SK-N-SH treated with all-trans-retinoic acid at 6 μM for 48 hours (cell line): ENCODE results near the gene DHRS3.

Experiments
- ESRRG ChIP-seq: fragments of 250-450 bp; sonication (Bioruptor Pico); IDR thresholded peaks from 2 replicates; pipeline ENCODE4 v1.6.1; 2021; ENCODE audit warnings: mild to moderate bottlenecking
- ZC3H10 ChIP-seq: fragments of 250-450 bp; sonication (Bioruptor Pico); IDR thresholded peaks from 2 replicates; pipeline ENCODE4 v1.5.1; 2021; ENCODE audit warnings: mild to moderate bottlenecking, moderate library complexity
- TF ChIP-seq, protein P1 (sequence below): fragments of 250-450 bp; sonication (Bioruptor Pico); IDR thresholded peaks from 2 replicates; pipeline ENCODE4 v1.5.0; 2020; ENCODE audit warnings: mild to moderate bottlenecking, moderate library complexity
- TF ChIP-seq, protein P2 (sequence below): fragments of 250-450 bp; sonication (Bioruptor Pico); IDR thresholded peaks from 2 replicates; pipeline ENCODE4 v1.5.1; 2020; ENCODE audit warnings: low read depth, mild to moderate bottlenecking, moderate library complexity
- TF ChIP-seq, protein P3 (sequence below): fragments of 250-450 bp; sonication (Bioruptor Pico); IDR thresholded peaks from 2 replicates; pipeline ENCODE4 v1.8.0; 2021; ENCODE audit warnings: low read depth, mild to moderate bottlenecking, moderate library complexity, borderline replicate concordance

DNA sequence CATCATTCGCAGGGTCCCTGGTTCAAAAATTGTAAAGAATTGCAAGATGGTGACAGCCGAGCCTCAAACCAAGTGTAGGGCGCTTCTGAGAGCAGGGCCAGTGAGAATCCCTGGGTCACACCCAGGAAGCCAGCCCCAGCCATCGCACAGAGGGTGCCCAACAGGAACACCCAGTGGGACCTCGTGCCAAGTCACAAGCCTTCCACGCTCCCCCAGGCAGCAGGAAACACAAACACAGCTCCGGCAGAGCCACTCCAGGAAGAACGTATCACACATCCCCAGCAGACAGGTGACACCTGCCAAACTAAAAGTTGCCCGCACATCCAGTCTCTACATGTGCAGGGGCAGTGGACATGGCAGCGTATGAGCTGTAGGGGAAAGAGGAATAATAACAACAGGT, 20.2 kb downstream of the DHRS3 start:
- TF ChIP-seq, protein P1, sequence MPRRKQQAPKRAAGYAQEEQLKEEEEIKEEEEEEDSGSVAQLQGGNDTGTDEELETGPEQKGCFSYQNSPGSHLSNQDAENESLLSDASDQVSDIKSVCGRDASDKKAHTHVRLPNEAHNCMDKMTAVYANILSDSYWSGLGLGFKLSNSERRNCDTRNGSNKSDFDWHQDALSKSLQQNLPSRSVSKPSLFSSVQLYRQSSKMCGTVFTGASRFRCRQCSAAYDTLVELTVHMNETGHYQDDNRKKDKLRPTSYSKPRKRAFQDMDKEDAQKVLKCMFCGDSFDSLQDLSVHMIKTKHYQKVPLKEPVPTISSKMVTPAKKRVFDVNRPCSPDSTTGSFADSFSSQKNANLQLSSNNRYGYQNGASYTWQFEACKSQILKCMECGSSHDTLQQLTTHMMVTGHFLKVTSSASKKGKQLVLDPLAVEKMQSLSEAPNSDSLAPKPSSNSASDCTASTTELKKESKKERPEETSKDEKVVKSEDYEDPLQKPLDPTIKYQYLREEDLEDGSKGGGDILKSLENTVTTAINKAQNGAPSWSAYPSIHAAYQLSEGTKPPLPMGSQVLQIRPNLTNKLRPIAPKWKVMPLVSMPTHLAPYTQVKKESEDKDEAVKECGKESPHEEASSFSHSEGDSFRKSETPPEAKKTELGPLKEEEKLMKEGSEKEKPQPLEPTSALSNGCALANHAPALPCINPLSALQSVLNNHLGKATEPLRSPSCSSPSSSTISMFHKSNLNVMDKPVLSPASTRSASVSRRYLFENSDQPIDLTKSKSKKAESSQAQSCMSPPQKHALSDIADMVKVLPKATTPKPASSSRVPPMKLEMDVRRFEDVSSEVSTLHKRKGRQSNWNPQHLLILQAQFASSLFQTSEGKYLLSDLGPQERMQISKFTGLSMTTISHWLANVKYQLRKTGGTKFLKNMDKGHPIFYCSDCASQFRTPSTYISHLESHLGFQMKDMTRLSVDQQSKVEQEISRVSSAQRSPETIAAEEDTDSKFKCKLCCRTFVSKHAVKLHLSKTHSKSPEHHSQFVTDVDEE (CRISPR knock-in tag) = no peak
- TF ChIP-seq ESRRG (no peak), ZC3H10 (CRISPR knock-in tag) (no peak)
- TF ChIP-seq, protein P2, sequence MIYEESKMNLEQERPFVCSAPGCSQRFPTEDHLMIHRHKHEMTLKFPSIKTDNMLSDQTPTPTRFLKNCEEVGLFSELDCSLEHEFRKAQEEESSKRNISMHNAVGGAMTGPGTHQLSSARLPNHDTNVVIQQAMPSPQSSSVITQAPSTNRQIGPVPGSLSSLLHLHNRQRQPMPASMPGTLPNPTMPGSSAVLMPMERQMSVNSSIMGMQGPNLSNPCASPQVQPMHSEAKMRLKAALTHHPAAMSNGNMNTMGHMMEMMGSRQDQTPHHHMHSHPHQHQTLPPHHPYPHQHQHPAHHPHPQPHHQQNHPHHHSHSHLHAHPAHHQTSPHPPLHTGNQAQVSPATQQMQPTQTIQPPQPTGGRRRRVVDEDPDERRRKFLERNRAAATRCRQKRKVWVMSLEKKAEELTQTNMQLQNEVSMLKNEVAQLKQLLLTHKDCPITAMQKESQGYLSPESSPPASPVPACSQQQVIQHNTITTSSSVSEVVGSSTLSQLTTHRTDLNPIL (CRISPR knock-in tag) = no peak
- TF ChIP-seq, protein P3, sequence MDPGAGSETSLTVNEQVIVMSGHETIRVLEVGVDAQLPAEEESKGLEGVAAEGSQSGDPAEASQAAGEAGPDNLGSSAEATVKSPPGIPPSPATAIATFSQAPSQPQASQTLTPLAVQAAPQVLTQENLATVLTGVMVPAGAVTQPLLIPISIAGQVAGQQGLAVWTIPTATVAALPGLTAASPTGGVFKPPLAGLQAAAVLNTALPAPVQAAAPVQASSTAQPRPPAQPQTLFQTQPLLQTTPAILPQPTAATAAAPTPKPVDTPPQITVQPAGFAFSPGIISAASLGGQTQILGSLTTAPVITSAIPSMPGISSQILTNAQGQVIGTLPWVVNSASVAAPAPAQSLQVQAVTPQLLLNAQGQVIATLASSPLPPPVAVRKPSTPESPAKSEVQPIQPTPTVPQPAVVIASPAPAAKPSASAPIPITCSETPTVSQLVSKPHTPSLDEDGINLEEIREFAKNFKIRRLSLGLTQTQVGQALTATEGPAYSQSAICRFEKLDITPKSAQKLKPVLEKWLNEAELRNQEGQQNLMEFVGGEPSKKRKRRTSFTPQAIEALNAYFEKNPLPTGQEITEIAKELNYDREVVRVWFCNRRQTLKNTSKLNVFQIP (CRISPR knock-in tag) = no peak
